Lower lobe of right lung (tissue), 2 donors: Measurements from ENCODE around the gene MTFMT. TPM values are rescaled to one million over a fixed set of nuclear protein-coding genes. Genes with fewer than 3 reads are reported as not detected.

Experiments used
- ATAC-seq, 2 donors: fragments of 200-7000 bp; cut with Tn5 transposase; one replicate each; pipeline ENCODE4 v1.9.1; 2020 to 2022; ENCODE audit warnings: mild to moderate bottlenecking in 2 of 2, moderate library complexity in 2 of 2
- DNase-seq: peaks from one replicate; pipeline ENCODE4 v3.0.0-alpha.2; 2020
- H3K27ac ChIP-seq: fragments of 200-600 bp; one replicate; pipeline ENCODE4 v1.8.0; 2022
- H3K27me3 ChIP-seq: fragments of 200-600 bp; one replicate; pipeline ENCODE4 v1.8.0; 2022; ENCODE audit warnings: low read depth
- H3K36me3 ChIP-seq: fragments of 200-600 bp; one replicate; pipeline ENCODE4 v1.8.0; 2022; ENCODE audit warnings: mild to moderate bottlenecking
- H3K4me1 ChIP-seq: fragments of 200-600 bp; one replicate; pipeline ENCODE4 v1.8.0; 2022
- H3K4me3 ChIP-seq: fragments of 200-600 bp; one replicate; pipeline ENCODE4 v1.8.0; 2022; ENCODE audit warnings: mild to moderate bottlenecking
- H3K9me3 ChIP-seq: fragments of 200-600 bp; one replicate; pipeline ENCODE4 v1.8.0; 2022
- CTCF ChIP-seq: fragments of 200-600 bp; IDR thresholded peaks from one replicate; pipeline ENCODE4 v1.8.0; 2022; ENCODE audit warnings: antibody characterized with exemption, mild to moderate bottlenecking
- intact Hi-C: fragments of 100-400 bp; cut with DNase I; formaldehyde crosslinking; loops from one replicate; pipeline ENCODE4 v1.11.0; 2022
- total RNA-seq: library from RNA; stranded (reverse); fragmentation: NEBNext Ultra II Directional; extraction: Animal tissue kit (Norgen Biotek cat#: 25700); gene quantifications from one replicate; pipeline ENCODE4 v1.2.1, GENCODE V29; 2021
- donor health status: DM: no; HTN: yes; CAD: no; lungs with severe emphysema.

The MTFMT gene
- total RNA-seq, 1 donor from 2014 or later: 15.7 TPM

GRCh38 chr15:65062726-65063125 is 33.3 kb upstream of the MTFMT start:
- no peak for DNase-seq
- Histone ChIP-seq H3K27me3 (peaks cover 17% of the 10 kb centered on the region), H3K4me1 (peaks cover 14% of the 10 kb centered on the region), H3K4me3 (no peak overlapping the region), H3K27ac (no peak overlapping the region), H3K36me3 (peaks cover 10% of the 10 kb centered on the region), H3K9me3 (no peaks in the 10 kb centered on the region)
- no peak for ATAC-seq
- TF ChIP-seq CTCF: no peak
- intact Hi-C loops: no loop called here

GRCh38 chr15:65062061-65062460 is 32.6 kb upstream of the MTFMT start:
- Histone ChIP-seq H3K9me3 (no peaks in the 10 kb centered on the region), H3K4me1 (peaks cover 14% of the 10 kb centered on the region), H3K4me3 (peak overlapping the region; percentile 7), H3K36me3 (peaks cover 10% of the 10 kb centered on the region), H3K27ac (no peak overlapping the region), H3K27me3 (peaks cover 11% of the 10 kb centered on the region)
- intact Hi-C loops: no loop called here
- no peak for ATAC-seq
- TF ChIP-seq CTCF: no peak
- no peak for DNase-seq

GRCh38 chr15:65060641-65061397 is 31.4 kb upstream of the MTFMT start:
- no peak for TF ChIP-seq CTCF
- ATAC-seq (no peak), DNase-seq (no peak)
- H3K27ac ChIP-seq: peak overlapping the region; percentile 43
- peaks cover 10% of the 10 kb centered on the region for H3K36me3 ChIP-seq
- no peaks in the 10 kb centered on the region for H3K9me3 ChIP-seq
- no peak overlapping the region for H3K4me3 ChIP-seq
- no peaks in the 10 kb centered on the region for H3K27me3 ChIP-seq
- intact Hi-C loops: no loop called here
- peaks cover 19% of the 10 kb centered on the region for H3K4me1 ChIP-seq

- Histone ChIP-seq H3K4me1 (peaks cover 26% of the 10 kb centered on the region), H3K9me3 (no peaks in the 10 kb centered on the region), H3K27me3 (no peaks in the 10 kb centered on the region), H3K27ac (no peak overlapping the region), H3K4me3 (no peak overlapping the region), H3K36me3 (peaks cover 11% of the 10 kb centered on the region)
- intact Hi-C loops: no loop called here
- ATAC-seq (no peak), DNase-seq (no peak)
- TF ChIP-seq CTCF: no peak
These were observed 30.6 kb upstream of the MTFMT start for GRCh38 chr15:65059931-65060596.

- TF ChIP-seq CTCF: no peak
- no peak for ATAC-seq
- peak overlapping the region; percentile 20 for H3K27ac ChIP-seq
- no peaks in the 10 kb centered on the region for H3K27me3 ChIP-seq
- H3K4me1 ChIP-seq: peaks cover 33% of the 10 kb centered on the region
- no peak for DNase-seq
- H3K4me3 ChIP-seq: no peak overlapping the region
- intact Hi-C loops: no loop called here
- H3K9me3 ChIP-seq: no peaks in the 10 kb centered on the region
- H3K36me3 ChIP-seq: peaks cover 18% of the 10 kb centered on the region
These were observed 29.9 kb upstream of the MTFMT start for GRCh38 chr15:65059369-65059750.
